Right renal cortex interstitium (tissue), 3 donors: Measurements from ENCODE around the gene CFAP74. TPM values are rescaled to one million over a fixed set of nuclear protein-coding genes. Genes with fewer than 3 reads are reported as not detected.

Experiments
- DNase-seq, 3 donors: peaks; one replicate each; pipeline ENCODE4 v3.0.0-alpha.2; 2013; ENCODE audit warnings: low read depth in 3 of 3, low spot score in 2 of 3
- polyA plus RNA-seq, 3 donors: library from polyadenylated mRNA; unstranded; fragments of 120-200 nt; gene quantifications; one replicate each; pipeline ENCODE4 v1.2.1, GENCODE V29; 2013; ENCODE audit not compliant: insufficient read length in 3 of 3

CFAP74 gene
- under 1 TPM; 0.53 to 0.71 (median 0.57) TPM for polyA plus RNA-seq

GRCh38 chr1:2003541-2004131 lies at the start of gene CFAP74:
CFAP74 (minus strand) TSS chr1:2003786; CDS start chr1:1990956, 12,830 bp downstream.
- peak in 1 of 3 donors; percentile 50 for DNase-seq

- DNase-seq: no peak
These were observed 49.6 kb upstream of the CFAP74 start for GRCh38 chr1:2053217-2053616.

- no peak for DNase-seq
These were observed 49.2 kb upstream of the CFAP74 start for GRCh38 chr1:2052756-2053155.

- no peak for DNase-seq
These were observed 48.6 kb upstream of the CFAP74 start for GRCh38 chr1:2052054-2052679.

GRCh38 chr1:2050793-2051682 lies 47.5 kb upstream of the CFAP74 start:
- DNase-seq: no peak

- DNase-seq: no peak
These were observed 46.8 kb upstream of the CFAP74 start for GRCh38 chr1:2050461-2050792.

GRCh38 chr1:2049718-2050431 lies 46.3 kb upstream of the CFAP74 start, which contains the start of gene PRKCZ:
PRKCZ (plus strand) TSS chr1:2050411; CDS start chr1:2050631, 220 bp downstream.
- DNase-seq: peak in 1 of 3 donors; percentile 61

GRCh38 chr1:2049225-2049717 lies 45.7 kb upstream of the CFAP74 start:
- DNase-seq: no peak

- DNase-seq: no peak
These were observed 44.5 kb upstream of the CFAP74 start for GRCh38 chr1:2047749-2048729.

- DNase-seq: no peak
These were observed 43.6 kb upstream of the CFAP74 start for GRCh38 chr1:2046953-2047748.

GRCh38 chr1:2046174-2046917 lies 42.8 kb upstream of the CFAP74 start:
- no peak for DNase-seq

GRCh38 chr1:2045468-2046173 lies 42.0 kb upstream of the CFAP74 start:
- DNase-seq: no peak

GRCh38 chr1:2044510-2045319 lies 41.1 kb upstream of the CFAP74 start:
- DNase-seq: no peak

- DNase-seq: no peak
These were observed 40.3 kb upstream of the CFAP74 start for GRCh38 chr1:2043886-2044285.

GRCh38 chr1:2042830-2043773 lies 39.5 kb upstream of the CFAP74 start:
- DNase-seq: no peak
